Neural progenitor cell (in vitro differentiated cells): ENCODE measurements around the gene MTHFR. TPM values are rescaled to one million over a fixed set of nuclear protein-coding genes. Genes with fewer than 3 reads are reported as not detected.

Experiments
- DNase-seq: peaks from one replicate; pipeline ENCODE4 v3.0.0-alpha.2; 2016; ENCODE audit warnings: low spot score
- H2AFZ ChIP-seq: fragments of 200-600 bp; sonication (generic); replicated peaks from 2 replicates; pipeline ENCODE4 v1.6.1; 2016; ENCODE audit warnings: antibody characterized with exemption
- H3F3A ChIP-seq: fragments of 200-600 bp; sonication (generic); 2 replicates; pipeline ENCODE4 v1.6.1; 2016; ENCODE audit warnings: antibody characterized with exemption, low read depth
- H3K27ac ChIP-seq: fragments of 200-600 bp; sonication (generic); 2 replicates; pipeline ENCODE4 v1.5.1; 2016; ENCODE audit warnings: mild to moderate bottlenecking
- H3K27me3 ChIP-seq: fragments of 200-600 bp; sonication (generic); 2 replicates; pipeline ENCODE4 v1.6.1; 2016; ENCODE audit warnings: mild to moderate bottlenecking, moderate library complexity
- H3K36me3 ChIP-seq: fragments of 200-600 bp; sonication (generic); 2 replicates; pipeline ENCODE4 v1.5.1; 2016
- H3K4me1 ChIP-seq: fragments of 200-600 bp; sonication (generic); 2 replicates; pipeline ENCODE4 v1.6.1; 2016; ENCODE audit warnings: mixed run types
- H3K4me2 ChIP-seq: fragments of 200-600 bp; sonication (generic); 2 replicates; pipeline ENCODE4 v1.6.1; 2016
- H3K4me3 ChIP-seq: fragments of 200-600 bp; sonication (generic); 2 replicates; pipeline ENCODE4 v1.5.1; 2016
- H3K79me2 ChIP-seq: fragments of 200-600 bp; sonication (generic); 2 replicates; pipeline ENCODE4 v1.6.1; 2016; ENCODE audit warnings: low read depth
- H3K9ac ChIP-seq: fragments of 200-600 bp; sonication (generic); 2 replicates; pipeline ENCODE4 v1.6.1; 2016
- H3K9me3 ChIP-seq: fragments of 200-600 bp; sonication (generic); 2 replicates; pipeline ENCODE4 v1.5.1; 2016; ENCODE audit warnings: low read depth
- H4K20me1 ChIP-seq: fragments of 200-600 bp; sonication (generic); 2 replicates; pipeline ENCODE4 v1.6.1; 2016; ENCODE audit warnings: low read depth
- H3K27ac Mint-ChIP-seq: 3 replicates; pipeline ENCODE4 v1.8.0; 2021; ENCODE audit warnings: mixed read lengths
- H3K27me3 Mint-ChIP-seq: 2 replicates; pipeline ENCODE4 v1.8.0; 2022; ENCODE audit warnings: low read depth, mild to moderate bottlenecking, inconsistent platforms, moderate library complexity, mixed read lengths; ENCODE audit not compliant: insufficient read depth
- H3K36me3 Mint-ChIP-seq: 3 replicates; pipeline ENCODE4 v1.8.0; 2021; ENCODE audit warnings: mixed read lengths
- H3K4me1 Mint-ChIP-seq: 3 replicates; pipeline ENCODE4 v1.8.0; 2021; ENCODE audit warnings: mixed read lengths
- H3K4me3 Mint-ChIP-seq: 3 replicates; pipeline ENCODE4 v1.8.0; 2021; ENCODE audit warnings: mild to moderate bottlenecking, moderate library complexity, mixed read lengths
- H3K9me3 Mint-ChIP-seq: 3 replicates; pipeline ENCODE4 v1.8.0; 2020; ENCODE audit warnings: mixed read lengths
- CTCF ChIP-seq: fragments of 200-600 bp; sonication (generic); IDR thresholded peaks from 2 replicates; pipeline ENCODE4 v1.5.1; 2017; ENCODE audit warnings: antibody characterized with exemption, mild to moderate bottlenecking
- EZH2 ChIP-seq: fragments of 200-600 bp; sonication (generic); IDR thresholded peaks from 2 replicates; pipeline ENCODE4 v1.6.1; 2017; ENCODE audit warnings: antibody characterized with exemption, mild to moderate bottlenecking, moderate library complexity
- EZH2phosphoT487 ChIP-seq: fragments of 200-600 bp; sonication (generic); IDR thresholded peaks from 2 replicates; pipeline ENCODE4 v1.6.1; 2017; ENCODE audit warnings: antibody characterized with exemption
- total RNA-seq: library from RNA; depleted of rRNA; stranded (reverse); fragments of >200 nt; gene quantifications from 2 replicates; pipeline ENCODE4 v1.2.3, GENCODE V29; 2015; ENCODE audit warnings: low replicate concordance

Gene MTHFR
- total RNA-seq, 1 donor from 2014 or later = 7.0 TPM

GRCh38 chr1:11817192-11817591, 11.4 kb upstream of the MTHFR start:
- DNase-seq = no peak
- Histone ChIP-seq H2AFZ (no peak overlapping the region), H3K9me3 (no peaks in the 10 kb centered on the region), H3F3A (no peaks in the 10 kb centered on the region), H3K27ac (no peak overlapping the region), H4K20me1 (peaks cover 9% of the 10 kb centered on the region), H3K4me2 (no peak overlapping the region), H3K36me3 (peaks cover 15% of the 10 kb centered on the region), H3K79me2 (peaks cover 28% of the 10 kb centered on the region), H3K4me3 (no peak overlapping the region), H3K9ac (no peak overlapping the region), H3K27me3 (no peaks in the 10 kb centered on the region), H3K4me1 (no peaks in the 10 kb centered on the region)
- TF ChIP-seq EZH2phosphoT487 = no peak
- TF ChIP-seq EZH2 = no peak
- no peak for TF ChIP-seq CTCF
- Mint-ChIP-seq H3K4me3 (no peak overlapping the region), H3K4me1 (no peaks in the 10 kb centered on the region), H3K27ac (no peak overlapping the region), H3K36me3 (peaks cover 23% of the 10 kb centered on the region), H3K9me3 (no peaks in the 10 kb centered on the region), H3K27me3 (no peaks in the 10 kb centered on the region)

DNA sequence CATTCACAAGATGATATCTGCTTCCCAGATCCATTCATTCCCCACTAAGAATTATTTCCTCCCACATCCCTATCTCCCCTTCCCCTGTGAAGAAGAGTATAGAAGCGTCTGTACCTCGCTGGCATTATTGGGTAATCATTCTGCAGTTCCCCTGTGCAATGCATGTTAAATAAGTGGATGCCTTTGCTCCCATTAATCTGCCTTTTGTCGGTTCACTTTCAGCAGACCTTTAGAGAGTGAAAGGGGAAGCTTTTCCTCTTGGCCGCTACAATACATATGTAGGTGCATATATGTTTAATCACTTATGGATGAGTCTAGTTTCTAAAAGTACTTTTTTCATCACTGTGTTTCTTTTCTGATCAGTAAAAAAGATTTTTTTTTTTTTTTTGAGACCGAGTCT, 7.3 kb upstream of the MTHFR start:
- H3K27me3 ChIP-seq = no peaks in the 10 kb centered on the region
- Mint-ChIP-seq H3K9me3 (no peaks in the 10 kb centered on the region), H3K27me3 (no peaks in the 10 kb centered on the region), H3K36me3 (peaks cover 23% of the 10 kb centered on the region), H3K4me3 (no peak overlapping the region), H3K27ac (no peak overlapping the region), H3K4me1 (peaks cover 5% of the 10 kb centered on the region)
- no peak overlapping the region for H3K4me2 ChIP-seq
- DNase-seq = no peak
- H4K20me1 ChIP-seq = peaks cover 29% of the 10 kb centered on the region
- no peaks in the 10 kb centered on the region for H3F3A ChIP-seq
- H3K9me3 ChIP-seq = no peaks in the 10 kb centered on the region
- H3K27ac ChIP-seq = no peak overlapping the region
- no peak overlapping the region for H3K4me3 ChIP-seq
- no peaks in the 10 kb centered on the region for H3K4me1 ChIP-seq
- H3K9ac ChIP-seq = no peak overlapping the region
- peaks cover 16% of the 10 kb centered on the region for H3K36me3 ChIP-seq
- TF ChIP-seq CTCF (no peak), EZH2phosphoT487 (no peak), EZH2 (no peak)
- H3K79me2 ChIP-seq = peaks cover 57% of the 10 kb centered on the region
- H2AFZ ChIP-seq = no peak overlapping the region

DNA sequence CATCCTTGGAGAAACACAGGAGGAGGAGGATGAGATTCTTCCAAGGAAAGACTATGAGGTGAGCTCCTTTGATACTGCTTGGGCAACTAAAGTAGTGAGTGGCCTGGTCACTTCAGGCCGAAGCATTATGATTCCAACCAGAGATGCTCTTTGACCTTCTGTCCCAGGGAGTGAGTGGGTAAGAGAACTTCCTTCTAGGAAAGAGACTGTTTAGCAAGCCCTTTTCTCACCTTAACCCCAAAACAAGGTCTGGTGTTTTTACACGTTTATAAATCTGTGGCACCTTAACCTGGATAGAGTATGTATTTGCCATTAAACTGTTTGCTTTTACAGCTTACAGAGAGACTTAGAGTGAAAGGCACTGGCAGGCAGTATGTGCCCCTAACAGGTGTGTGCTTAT, 1.4 kb upstream of the MTHFR start:
- Histone ChIP-seq H3K9ac (no peak overlapping the region), H3K4me2 (peak overlapping the region; percentile 98), H3K9me3 (no peaks in the 10 kb centered on the region), H3K79me2 (peaks cover 59% of the 10 kb centered on the region), H4K20me1 (peaks cover 44% of the 10 kb centered on the region), H3F3A (peaks cover 38% of the 10 kb centered on the region), H3K27me3 (no peaks in the 10 kb centered on the region), H3K27ac (no peak overlapping the region), H3K4me3 (peak overlapping the region; percentile 78), H3K36me3 (peaks cover 5% of the 10 kb centered on the region), H3K4me1 (peaks cover 38% of the 10 kb centered on the region), H2AFZ (no peak overlapping the region)
- no peak for DNase-seq
- H3K27me3 Mint-ChIP-seq = no peaks in the 10 kb centered on the region
- H3K36me3 Mint-ChIP-seq = peaks cover 8% of the 10 kb centered on the region
- no peaks in the 10 kb centered on the region for H3K9me3 Mint-ChIP-seq
- H3K4me1 Mint-ChIP-seq = peaks cover 53% of the 10 kb centered on the region
- H3K27ac Mint-ChIP-seq = no peak overlapping the region
- H3K4me3 Mint-ChIP-seq = peak overlapping the region; percentile 96
- TF ChIP-seq CTCF (no peak), EZH2 (no peak), EZH2phosphoT487 (no peak)
